GM21367 (cell line): ENCODE data around the gene AHI1.

Source experiments
- ATAC-seq: cut with Tn5 transposase; IDR thresholded peaks from one replicate; pipeline ENCODE4 v1.9.1; 2021; ENCODE audit not compliant: unreplicated experiment

Gene AHI1

GRCh38 chr6:135304883-135305282, 192.7 kb downstream of the AHI1 start:
- no peak for ATAC-seq

- ATAC-seq: no peak
Observed at GRCh38 chr6:135301304-135301703, 196.2 kb downstream of the AHI1 start.

- no peak for ATAC-seq
Observed at GRCh38 chr6:135300576-135300975, 197.0 kb downstream of the AHI1 start.

GRCh38 chr6:135299256-135299655, 198.3 kb downstream of the AHI1 start:
- no peak for ATAC-seq

GRCh38 chr6:135298455-135298854, 199.1 kb downstream of the AHI1 start:
- no peak for ATAC-seq

- no peak for ATAC-seq
Observed at GRCh38 chr6:135296715-135297114, 200.8 kb downstream of the AHI1 start.

GRCh38 chr6:135295085-135295484, 202.5 kb downstream of the AHI1 start:
- ATAC-seq: no peak

GRCh38 chr6:135291288-135292076, 206.1 kb downstream of the AHI1 start:
- ATAC-seq: no peak

- no peak for ATAC-seq
Observed at GRCh38 chr6:135289816-135290215, 207.7 kb downstream of the AHI1 start.

- no peak for ATAC-seq
Observed at GRCh38 chr6:135286962-135287538, 210.5 kb downstream of the AHI1 start.

GRCh38 chr6:135285165-135285564, 212.4 kb downstream of the AHI1 start:
- no peak for ATAC-seq

- no peak for ATAC-seq
Observed at GRCh38 chr6:135283926-135284325, 213.6 kb downstream of the AHI1 start.

- ATAC-seq: no peak
Observed at GRCh38 chr6:135282395-135282794, 215.1 kb downstream of the AHI1 start.

GRCh38 chr6:135281964-135282363, 215.6 kb downstream of the AHI1 start:
- ATAC-seq: no peak

- ATAC-seq: no peak
Observed at GRCh38 chr6:135281227-135281626, 216.3 kb downstream of the AHI1 start.

- no peak for ATAC-seq
Observed at GRCh38 chr6:135280375-135281136, 217.0 kb downstream of the AHI1 start.

- ATAC-seq: no peak
Observed at GRCh38 chr6:135277422-135277821, 220.1 kb downstream of the AHI1 start.

- no peak for ATAC-seq
Observed at GRCh38 chr6:135274561-135275293, 222.8 kb downstream of the AHI1 start.

- no peak for ATAC-seq
Observed at GRCh38 chr6:135271626-135272025, 225.9 kb downstream of the AHI1 start.

- ATAC-seq: no peak
Observed at GRCh38 chr6:135270676-135271536, 226.6 kb downstream of the AHI1 start.
